DND-41 (cell line): Measurements from ENCODE around the gene SLC39A11.
"Not testable (repeated sequence)": the region's sequence is repeated elsewhere in the genome, so short reads cannot be mapped to it uniquely, and the experiment has no call there.

ENCODE experiments used
- ATAC-seq: fragments of 200-7000 bp; cut with Tn5 transposase; 3 replicates; pipeline ENCODE4 v1.9.1; 2021; ENCODE audit warnings: low read depth; ENCODE audit not compliant: insufficient read depth
- DNase-seq: peaks from one replicate; pipeline ENCODE4 v3.0.0-alpha.2; 2020
- H2AFZ ChIP-seq: 2 replicates; pipeline ENCODE4 v1.6.0; 2012; ENCODE audit warnings: low read depth, low read length
- H3K27ac ChIP-seq: 2 replicates; pipeline ENCODE4 v1.5.1; 2012; ENCODE audit warnings: low read length, inconsistent platforms
- H3K27me3 ChIP-seq: fragments of 200-600 bp; sonication (generic); 2 replicates; pipeline ENCODE4 v1.6.0; 2012; ENCODE audit warnings: low read length, mild to moderate bottlenecking, inconsistent platforms; ENCODE audit not compliant: insufficient read depth, poor library complexity
- H3K36me3 ChIP-seq: 2 replicates; pipeline ENCODE4 v1.5.1; 2012; ENCODE audit warnings: low read length, inconsistent platforms; ENCODE audit not compliant: insufficient read depth
- H3K4me1 ChIP-seq: 2 replicates; pipeline ENCODE4 v1.5.1; 2012; ENCODE audit warnings: mild to moderate bottlenecking, low read length; ENCODE audit not compliant: insufficient read depth
- H3K4me2 ChIP-seq: 2 replicates; pipeline ENCODE4 v1.6.0; 2012; ENCODE audit warnings: mild to moderate bottlenecking, moderate library complexity, low read length, inconsistent platforms; ENCODE audit not compliant: insufficient read depth
- H3K4me3 ChIP-seq, 2 experiments: fragments of 200-600 bp in 1 of 2; shearing (Covaris generic) in 1 of 2; 2 replicates each; pipeline ENCODE4 v1.5.1; 2012 to 2016; ENCODE audit warnings: inconsistent platforms in 2 of 2, low read length in 2 of 2, mild to moderate bottlenecking in 2 of 2, low read depth in 1 of 2, moderate library complexity in 1 of 2
- H3K79me2 ChIP-seq: 2 replicates; pipeline ENCODE4 v1.6.0; 2012; ENCODE audit warnings: low read length, inconsistent platforms; ENCODE audit not compliant: insufficient read depth
- H3K9ac ChIP-seq: 2 replicates; pipeline ENCODE4 v1.6.0; 2012; ENCODE audit warnings: low read depth, mild to moderate bottlenecking, inconsistent platforms, low read length, moderate library complexity
- H3K9me3 ChIP-seq: 2 replicates; pipeline ENCODE4 v1.5.1; 2012; ENCODE audit warnings: low read length, moderate library complexity, mild to moderate bottlenecking, inconsistent platforms; ENCODE audit not compliant: insufficient read depth, severe bottlenecking
- H4K20me1 ChIP-seq: 2 replicates; pipeline ENCODE4 v1.6.0; 2012; ENCODE audit warnings: low read length; ENCODE audit not compliant: insufficient read depth
- CTCF ChIP-seq: IDR thresholded peaks from 2 replicates; pipeline ENCODE4 v1.5.1; 2012; ENCODE audit warnings: borderline replicate concordance, low read length, moderate library complexity, mild to moderate bottlenecking; ENCODE audit not compliant: poor library complexity, severe bottlenecking; ENCODE audit errors: extremely low read depth
- EZH2 ChIP-seq: IDR thresholded peaks from 3 replicates; pipeline ENCODE4 v1.6.1; 2012; ENCODE audit warnings: borderline replicate concordance, low read depth, mild to moderate bottlenecking, moderate library complexity, low read length, inconsistent platforms; ENCODE audit not compliant: severe bottlenecking

The SLC39A11 gene

DNA sequence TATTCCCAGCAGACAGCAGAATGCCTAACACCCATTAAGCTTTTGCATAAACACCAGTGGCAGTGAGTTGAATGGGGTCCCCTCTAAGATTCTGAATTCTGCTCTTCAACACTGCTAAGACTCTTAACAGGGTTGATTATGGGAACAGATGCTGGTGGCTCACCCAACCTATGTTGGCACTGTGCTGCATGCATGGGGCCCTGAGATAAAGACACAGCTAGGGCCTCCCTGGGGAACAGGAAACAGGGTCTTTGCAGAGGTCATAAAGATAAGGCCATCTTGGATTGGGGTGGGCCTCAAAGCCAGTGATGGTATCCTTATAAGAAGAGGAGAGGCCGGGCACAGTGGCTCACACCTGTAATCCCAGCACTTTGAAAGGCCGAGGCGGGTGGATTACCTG is 190.8 kb downstream of the SLC39A11 start:
- H3K27me3 ChIP-seq: no peaks in the 10 kb centered on the region
- H3K4me2 ChIP-seq: no peak overlapping the region
- no peak overlapping the region for H2AFZ ChIP-seq
- H3K27ac ChIP-seq: no peak overlapping the region
- ATAC-seq: no peak
- no peak for DNase-seq
- no peaks in the 10 kb centered on the region for H3K4me1 ChIP-seq
- H4K20me1 ChIP-seq: no peaks in the 10 kb centered on the region
- H3K9ac ChIP-seq: no peak overlapping the region
- H3K4me3 ChIP-seq: no peak overlapping the region
- no peaks in the 10 kb centered on the region for H3K36me3 ChIP-seq
- H3K79me2 ChIP-seq: no peaks in the 10 kb centered on the region
- no peaks in the 10 kb centered on the region for H3K9me3 ChIP-seq
- TF ChIP-seq CTCF: no peak
- no peak for TF ChIP-seq EZH2

GRCh38 chr17:72901083-72901482 is 191.4 kb downstream of the SLC39A11 start:
- no peak overlapping the region for H3K4me3 ChIP-seq
- H3K27me3 ChIP-seq: no peaks in the 10 kb centered on the region
- H3K9ac ChIP-seq: no peak overlapping the region
- TF ChIP-seq EZH2 (no peak), CTCF (no peak)
- H2AFZ ChIP-seq: no peak overlapping the region
- H3K4me1 ChIP-seq: no peaks in the 10 kb centered on the region
- H3K36me3 ChIP-seq: no peaks in the 10 kb centered on the region
- no peaks in the 10 kb centered on the region for H4K20me1 ChIP-seq
- no peak for DNase-seq
- H3K9me3 ChIP-seq: no peaks in the 10 kb centered on the region
- no peak overlapping the region for H3K4me2 ChIP-seq
- H3K27ac ChIP-seq: no peak overlapping the region
- ATAC-seq: no peak
- no peaks in the 10 kb centered on the region for H3K79me2 ChIP-seq

- no peak overlapping the region for H3K4me2 ChIP-seq
- no peak overlapping the region for H3K4me3 ChIP-seq
- no peak overlapping the region for H2AFZ ChIP-seq
- no peak overlapping the region for H3K9ac ChIP-seq
- no peaks in the 10 kb centered on the region for H3K27me3 ChIP-seq
- H3K4me1 ChIP-seq: no peaks in the 10 kb centered on the region
- H3K9me3 ChIP-seq: no peaks in the 10 kb centered on the region
- H3K36me3 ChIP-seq: no peaks in the 10 kb centered on the region
- H3K27ac ChIP-seq: no peak overlapping the region
- DNase-seq (no peak), ATAC-seq (no peak)
- H4K20me1 ChIP-seq: no peaks in the 10 kb centered on the region
- no peak for TF ChIP-seq EZH2
- TF ChIP-seq CTCF: no peak
- H3K79me2 ChIP-seq: no peaks in the 10 kb centered on the region
Observed at GRCh38 chr17:72900654-72900971, 191.9 kb downstream of the SLC39A11 start.

GRCh38 chr17:72898725-72899124 is 193.8 kb downstream of the SLC39A11 start:
- no peak overlapping the region for H3K27ac ChIP-seq
- H2AFZ ChIP-seq: no peak overlapping the region
- no peak overlapping the region for H3K9ac ChIP-seq
- ATAC-seq: no peak
- no peak overlapping the region for H3K4me3 ChIP-seq
- no peaks in the 10 kb centered on the region for H3K9me3 ChIP-seq
- TF ChIP-seq EZH2: no peak
- no peak for TF ChIP-seq CTCF
- no peaks in the 10 kb centered on the region for H3K27me3 ChIP-seq
- H3K4me2 ChIP-seq: no peak overlapping the region
- H3K79me2 ChIP-seq: no peaks in the 10 kb centered on the region
- H3K4me1 ChIP-seq: no peaks in the 10 kb centered on the region
- no peaks in the 10 kb centered on the region for H4K20me1 ChIP-seq
- no peaks in the 10 kb centered on the region for H3K36me3 ChIP-seq
- no peak for DNase-seq

DNA sequence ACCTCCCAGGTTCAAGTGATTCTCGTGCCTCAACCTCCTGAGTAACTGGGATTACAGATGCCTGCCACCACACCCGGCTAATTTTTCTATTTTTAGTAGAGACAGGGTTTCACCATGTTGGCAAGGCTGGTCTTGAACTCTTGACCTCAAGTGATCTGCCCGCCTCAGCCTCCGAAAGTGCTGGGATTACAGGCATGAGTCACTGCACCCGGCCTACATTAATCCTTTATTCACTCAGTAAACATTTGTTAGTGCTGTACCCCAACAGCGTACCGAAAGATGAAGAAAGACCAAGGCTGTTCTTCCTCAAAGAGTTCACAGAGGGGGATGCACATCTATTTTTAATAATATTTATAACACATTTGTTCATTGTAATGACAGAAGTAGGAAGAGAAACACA is 196.2 kb downstream of the SLC39A11 start:
- not testable (repeated sequence) for H3K4me3 ChIP-seq, ATAC-seq, H3K4me1 ChIP-seq, H2AFZ ChIP-seq, H3K36me3 ChIP-seq, H3K27ac ChIP-seq, H4K20me1 ChIP-seq, H3K9me3 ChIP-seq, H3K79me2 ChIP-seq, H3K4me2 ChIP-seq, H3K9ac ChIP-seq, DNase-seq, H3K27me3 ChIP-seq
